ENCODE results near the gene DAAM2.

Gene DAAM2

GRCh38 chr6:39855356-39855995 lies 63.3 kb downstream of the DAAM2 start:
- no peaks in the 10 kb centered on the region for H3K4me1 ChIP-seq
- no peak for DNase-seq
- TF ChIP-seq, protein P1, sequence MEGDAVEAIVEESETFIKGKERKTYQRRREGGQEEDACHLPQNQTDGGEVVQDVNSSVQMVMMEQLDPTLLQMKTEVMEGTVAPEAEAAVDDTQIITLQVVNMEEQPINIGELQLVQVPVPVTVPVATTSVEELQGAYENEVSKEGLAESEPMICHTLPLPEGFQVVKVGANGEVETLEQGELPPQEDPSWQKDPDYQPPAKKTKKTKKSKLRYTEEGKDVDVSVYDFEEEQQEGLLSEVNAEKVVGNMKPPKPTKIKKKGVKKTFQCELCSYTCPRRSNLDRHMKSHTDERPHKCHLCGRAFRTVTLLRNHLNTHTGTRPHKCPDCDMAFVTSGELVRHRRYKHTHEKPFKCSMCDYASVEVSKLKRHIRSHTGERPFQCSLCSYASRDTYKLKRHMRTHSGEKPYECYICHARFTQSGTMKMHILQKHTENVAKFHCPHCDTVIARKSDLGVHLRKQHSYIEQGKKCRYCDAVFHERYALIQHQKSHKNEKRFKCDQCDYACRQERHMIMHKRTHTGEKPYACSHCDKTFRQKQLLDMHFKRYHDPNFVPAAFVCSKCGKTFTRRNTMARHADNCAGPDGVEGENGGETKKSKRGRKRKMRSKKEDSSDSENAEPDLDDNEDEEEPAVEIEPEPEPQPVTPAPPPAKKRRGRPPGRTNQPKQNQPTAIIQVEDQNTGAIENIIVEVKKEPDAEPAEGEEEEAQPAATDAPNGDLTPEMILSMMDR (IDR thresholded peaks at IDR 0.05; ENCODE audit: low read depth, low read length) = no peak
- no peaks in the 10 kb centered on the region for H3K9me3 ChIP-seq
- no peak overlapping the region for H3K4me3 ChIP-seq (ENCODE audit: low read depth, low read length)
- H3K36me3 ChIP-seq = no peaks in the 10 kb centered on the region
- peaks cover 3% of the 10 kb centered on the region for H3K27me3 ChIP-seq

- Histone ChIP-seq H3K4me3 (ENCODE audit: low read depth, low read length) (no peak overlapping the region), H3K27me3 (peaks cover 3% of the 10 kb centered on the region; the same call in 1 of the 2 replicates), H3K36me3 (no peaks in the 10 kb centered on the region), H3K4me1 (no peaks in the 10 kb centered on the region), H3K9me3 (no peaks in the 10 kb centered on the region)
- DNase-seq = no peak
- TF ChIP-seq, protein P1 (IDR thresholded peaks at IDR 0.05; ENCODE audit: low read depth, low read length) = no peak
Measured at GRCh38 chr6:39859025-39859424, 66.8 kb downstream of the DAAM2 start.

- no peaks in the 10 kb centered on the region for H3K36me3 ChIP-seq
- H3K9me3 ChIP-seq = no peaks in the 10 kb centered on the region
- H3K4me1 ChIP-seq = no peaks in the 10 kb centered on the region
- DNase-seq = no peak
- TF ChIP-seq, protein P1 (IDR thresholded peaks at IDR 0.05; ENCODE audit: low read depth, low read length) = no peak
- H3K27me3 ChIP-seq = peaks cover 3% of the 10 kb centered on the region; the same call in 1 of the 2 replicates
- no peak overlapping the region for H3K4me3 ChIP-seq (ENCODE audit: low read depth, low read length)
Measured at GRCh38 chr6:39861663-39862062, 69.5 kb downstream of the DAAM2 start.

DNA sequence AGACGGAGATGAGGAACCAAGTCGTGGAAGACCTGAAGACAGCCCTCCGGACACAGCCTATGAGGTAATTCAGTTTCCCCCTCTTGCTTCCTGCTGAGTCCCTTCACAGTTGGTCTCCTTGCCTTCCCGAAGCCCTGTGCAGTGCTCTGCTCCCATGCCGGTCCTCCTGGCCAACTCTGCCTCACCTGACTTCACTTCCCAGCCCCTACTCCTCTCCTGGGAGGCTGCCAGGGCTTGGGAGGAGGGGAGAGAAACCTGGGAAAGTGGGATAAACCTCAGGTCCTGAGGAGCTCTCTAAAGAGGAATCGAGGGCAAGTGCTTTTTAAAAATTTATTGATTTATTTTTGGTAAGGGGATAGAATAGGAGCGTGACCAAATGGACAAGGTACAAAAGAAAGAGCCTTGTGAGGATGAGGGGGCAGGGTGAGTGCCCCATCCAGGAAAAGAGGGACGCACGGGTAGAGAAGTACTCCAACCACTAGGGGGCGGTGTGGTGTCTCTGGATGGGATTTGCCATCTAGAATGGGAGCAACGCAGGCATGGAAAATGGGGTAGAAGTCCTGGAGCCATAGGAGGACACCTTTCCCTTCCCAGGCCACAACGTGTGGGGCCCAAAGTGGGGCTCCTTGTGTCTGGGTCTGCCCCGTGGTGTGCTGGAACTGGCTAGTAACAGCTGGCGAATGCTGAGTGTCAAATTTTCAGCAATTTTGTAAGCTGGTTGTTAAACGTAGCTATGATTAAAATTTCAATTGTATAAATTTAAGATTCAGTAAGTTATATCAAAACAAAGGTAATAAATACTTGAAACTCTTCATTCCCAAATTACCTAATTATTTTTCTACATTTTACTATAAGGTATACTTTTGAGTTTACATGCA lies 73.1 kb downstream of the DAAM2 start:
- H3K4me1 ChIP-seq = no peaks in the 10 kb centered on the region
- peak; percentile 88 for DNase-seq
- no peak overlapping the region for H3K4me3 ChIP-seq (ENCODE audit: low read depth, low read length)
- no peaks in the 10 kb centered on the region for H3K27me3 ChIP-seq
- no peaks in the 10 kb centered on the region for H3K36me3 ChIP-seq
- TF ChIP-seq, protein P1 (IDR thresholded peaks at IDR 0.05; ENCODE audit: low read depth, low read length) = peak; percentile 92
- H3K9me3 ChIP-seq = no peaks in the 10 kb centered on the region

DNA sequence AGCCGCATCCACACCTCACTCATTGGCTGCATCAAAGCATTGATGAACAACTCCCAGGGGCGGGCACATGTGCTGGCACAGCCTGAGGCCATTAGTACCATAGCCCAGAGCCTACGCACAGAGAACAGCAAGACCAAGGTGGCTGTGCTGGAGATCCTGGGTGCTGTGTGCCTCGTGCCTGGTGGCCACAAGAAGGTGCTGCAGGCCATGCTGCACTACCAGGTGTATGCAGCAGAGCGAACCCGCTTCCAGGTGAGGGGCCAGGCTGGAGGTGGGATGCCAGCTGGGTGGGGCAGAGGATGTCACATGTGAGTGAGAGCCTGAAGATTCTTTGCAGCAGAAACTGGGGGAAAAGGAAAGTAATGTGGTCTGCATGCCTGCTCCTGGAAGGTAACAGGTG lies 75.4 kb downstream of the DAAM2 start:
- H3K27me3 ChIP-seq = no peaks in the 10 kb centered on the region
- TF ChIP-seq, protein P1 (IDR thresholded peaks at IDR 0.05; ENCODE audit: low read depth, low read length) = no peak
- H3K9me3 ChIP-seq = no peaks in the 10 kb centered on the region
- no peak for DNase-seq
- no peaks in the 10 kb centered on the region for H3K36me3 ChIP-seq
- no peaks in the 10 kb centered on the region for H3K4me1 ChIP-seq
- no peak overlapping the region for H3K4me3 ChIP-seq (ENCODE audit: low read depth, low read length)

- no peaks in the 10 kb centered on the region for H3K36me3 ChIP-seq
- no peaks in the 10 kb centered on the region for H3K4me1 ChIP-seq
- TF ChIP-seq, protein P1 (IDR thresholded peaks at IDR 0.05; ENCODE audit: low read depth, low read length) = peak; percentile 19; the same call in 1 of the 2 replicates
- H3K4me3 ChIP-seq (ENCODE audit: low read depth, low read length) = no peak overlapping the region
- no peaks in the 10 kb centered on the region; the same call in none of the 2 replicates for H3K27me3 ChIP-seq
- no peaks in the 10 kb centered on the region; the same call in 1 of the 2 replicates for H3K9me3 ChIP-seq
- DNase-seq = no peak
Measured at GRCh38 chr6:39870950-39871349, 78.8 kb downstream of the DAAM2 start.

Measured in BE2C (cell line).